ENCODE data around the gene ERCC4.

DNA sequence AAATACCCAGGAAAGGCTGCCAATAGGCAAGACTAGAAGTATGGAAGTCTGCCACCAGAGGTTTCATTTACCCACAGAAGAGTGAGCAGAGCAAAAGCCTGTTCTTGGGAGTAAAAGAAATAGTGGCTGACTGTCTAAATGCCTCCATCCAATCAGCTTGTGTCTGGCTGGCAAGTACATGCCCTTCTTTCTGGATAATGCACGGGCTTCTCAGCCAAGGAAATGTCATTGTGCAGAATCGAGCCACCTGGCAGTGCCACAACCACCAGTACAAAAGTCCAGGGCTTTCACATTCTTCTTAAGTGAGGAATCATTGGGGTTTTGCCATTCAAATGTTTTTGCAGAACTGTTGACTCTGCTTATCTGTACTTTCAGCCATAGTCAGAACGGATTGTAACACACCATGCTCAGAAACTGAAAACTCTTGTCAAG lies 10.1 kb upstream of the ERCC4 start:
- TF ChIP-seq, protein P1, sequence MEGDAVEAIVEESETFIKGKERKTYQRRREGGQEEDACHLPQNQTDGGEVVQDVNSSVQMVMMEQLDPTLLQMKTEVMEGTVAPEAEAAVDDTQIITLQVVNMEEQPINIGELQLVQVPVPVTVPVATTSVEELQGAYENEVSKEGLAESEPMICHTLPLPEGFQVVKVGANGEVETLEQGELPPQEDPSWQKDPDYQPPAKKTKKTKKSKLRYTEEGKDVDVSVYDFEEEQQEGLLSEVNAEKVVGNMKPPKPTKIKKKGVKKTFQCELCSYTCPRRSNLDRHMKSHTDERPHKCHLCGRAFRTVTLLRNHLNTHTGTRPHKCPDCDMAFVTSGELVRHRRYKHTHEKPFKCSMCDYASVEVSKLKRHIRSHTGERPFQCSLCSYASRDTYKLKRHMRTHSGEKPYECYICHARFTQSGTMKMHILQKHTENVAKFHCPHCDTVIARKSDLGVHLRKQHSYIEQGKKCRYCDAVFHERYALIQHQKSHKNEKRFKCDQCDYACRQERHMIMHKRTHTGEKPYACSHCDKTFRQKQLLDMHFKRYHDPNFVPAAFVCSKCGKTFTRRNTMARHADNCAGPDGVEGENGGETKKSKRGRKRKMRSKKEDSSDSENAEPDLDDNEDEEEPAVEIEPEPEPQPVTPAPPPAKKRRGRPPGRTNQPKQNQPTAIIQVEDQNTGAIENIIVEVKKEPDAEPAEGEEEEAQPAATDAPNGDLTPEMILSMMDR (conservative IDR thresholded peaks at IDR 0.05), result no peak
- TF ChIP-seq ZFX (IDR thresholded peaks at IDR 0.05), result no peak
